ENCODE measurements around the gene CHD2. TPM values are rescaled to one million over a fixed set of nuclear protein-coding genes. Genes with fewer than 3 reads are reported as not detected.

CHD2 gene
- total and polyA plus RNA-seq, 4 donors: 13.9 to 90.2 (median 49.4) TPM

GRCh38 chr15:92903966-92904721, 4.0 kb downstream of the CHD2 start (continued):
- TF ChIP-seq CTCF (IDR thresholded peaks at IDR 0.05; ENCODE audit: low read depth, low read length, missing input control) (no peak), EGR1 (IDR thresholded peaks at IDR 0.05; ENCODE audit: low read depth in 2 of 2) (peak; percentile 68 to 89), ATF3 (IDR thresholded peaks at IDR 0.05) (peak; percentile 56)

GRCh38 chr15:92904722-92905571, 4.8 kb downstream of the CHD2 start:
- Histone ChIP-seq H3K4me1 (ENCODE audit: control insufficient read depth in 4 of 4, insufficient read depth in 4 of 4, low read length in 3 of 4) (peaks cover 7 to 28% (median 16%) of the 10 kb centered on the region in 4 donors), H3K4me3 (ENCODE audit: low read depth in 1 of 3, low read length in 3 of 3) (peak overlapping the region; percentile 64 to 67 (median 64)), H3K27ac (ENCODE audit: low read depth in 1 of 2, low read length in 2 of 2) (peak overlapping the region; percentile 96 to 98), H3K9ac (ENCODE audit: low read depth in 1 of 2, low read length in 2 of 2) (peak overlapping the region; percentile 96 to 100), H3K9me3 (ENCODE audit: control insufficient read depth in 4 of 4, low read length in 3 of 4) (no peaks in the 10 kb centered on the region), H3K27me3 (ENCODE audit: control insufficient read depth in 4 of 4, insufficient read depth in 4 of 4, low read length in 3 of 4) (no peaks in the 10 kb centered on the region), H3K36me3 (ENCODE audit: control insufficient read depth in 4 of 4, insufficient read depth in 3 of 4, low read depth in 1 of 4, low read length in 3 of 4) (no peaks in the 10 kb centered on the region)
- 5% methylated on average over 16 of the region's 16 CpGs for WGBS
- no peak for DNase-seq (ENCODE audit: low spot score)
- TF ChIP-seq FOXA1 (IDR thresholded peaks at IDR 0.05) (no peak), EGR1 (IDR thresholded peaks at IDR 0.05; ENCODE audit: low read depth in 2 of 2) (no peak), RAD21 (IDR thresholded peaks at IDR 0.05) (no peak), HNF4G (IDR thresholded peaks at IDR 0.05) (no peak), JUND (IDR thresholded peaks at IDR 0.05) (no peak), FOXA2 (IDR thresholded peaks at IDR 0.05) (peak; percentile 4), CTCF (IDR thresholded peaks at IDR 0.05; ENCODE audit: low read depth, low read length, missing input control) (no peak), MAX (IDR thresholded peaks at IDR 0.05) (no peak), REST (IDR thresholded peaks at IDR 0.05) (no peak), HNF4A (conservative IDR thresholded peaks at IDR 0.05) (no peak), NR2F2 (IDR thresholded peaks at IDR 0.05) (no peak), ZBTB33 (IDR thresholded peaks at IDR 0.05) (no peak), ATF3 (IDR thresholded peaks at IDR 0.05) (no peak), RXRA (IDR thresholded peaks at IDR 0.05) (peak in 1 of 2 donors; percentile 12), YY1 (IDR thresholded peaks at IDR 0.05) (peak; percentile 43)
